ENCODE measurements around the gene DDX25.

- TF ChIP-seq CTCF (IDR thresholded peaks at IDR 0.05; ENCODE audit: insufficient read depth, low read length, poor library complexity, severe bottlenecking) (no peak), EZH2phosphoT487 (conservative IDR thresholded peaks at IDR 0.05; ENCODE audit: low read length) (no peak)
Observed at GRCh38 chr11:125881291-125881690, 23.0 kb upstream of the DDX25 start.

Data from SU-DHL-6 (cell line).